Non-pigmented ciliary epithelial cell (primary cell): ENCODE results near the gene ENDOV.

ENCODE experiments used
- DNase-seq: peaks from one replicate; pipeline ENCODE4 v3.0.0-alpha.2; 2010; ENCODE audit warnings: low read depth

The ENDOV gene

GRCh38 chr17:80485846-80486245 is 70.9 kb downstream of the ENDOV start:
- no peak for DNase-seq

GRCh38 chr17:80486692-80487091 is 71.7 kb downstream of the ENDOV start:
- no peak for DNase-seq

- DNase-seq = no peak
Observed at GRCh38 chr17:80487511-80487910, 72.5 kb downstream of the ENDOV start.
